Activated CD8-positive, alpha-beta memory T cell treated with anti-CD3 and anti-CD28 coated beads, Interleukin-2, amount 10 ng/mL, durations not matched to agents 7 days and 5 days (primary cell): ENCODE data around the gene VGLL4. TPM values are rescaled to one million over a fixed set of nuclear protein-coding genes. Genes with fewer than 3 reads are reported as not detected.
"Not testable (repeated sequence)": the region's sequence is repeated elsewhere in the genome, so short reads cannot be mapped to it uniquely, and the experiment has no call there.

Source experiments
- ATAC-seq: fragments of 150-1000 bp; cut with Tn5 transposase; one replicate; pipeline ENCODE4 v1.10.0; 2021; ENCODE audit warnings: moderate library complexity
- CTCF ChIA-PET: fragments of 350-600 bp; sonication (Branson Sonifier 250); formaldehyde crosslinking; loops from one replicate; lab custom pipeline; 2021; ENCODE audit warnings: antibody characterized with exemption; lab: Charles Lee
- DNase-seq: peaks from one replicate; pipeline ENCODE4 v3.0.0-alpha.2; 2020
- H3K27ac Mint-ChIP-seq: one replicate; pipeline ENCODE4 v1.8.0; 2021; ENCODE audit warnings: mild to moderate bottlenecking, mixed read lengths
- H3K27me3 Mint-ChIP-seq: one replicate; pipeline ENCODE4 v1.8.0; 2021; ENCODE audit warnings: mixed read lengths
- H3K36me3 Mint-ChIP-seq: one replicate; pipeline ENCODE4 v1.8.0; 2021; ENCODE audit warnings: mild to moderate bottlenecking, mixed read lengths
- H3K4me1 Mint-ChIP-seq: one replicate; pipeline ENCODE4 v1.8.0; 2021; ENCODE audit warnings: mixed read lengths
- H3K4me3 Mint-ChIP-seq: one replicate; pipeline ENCODE4 v1.8.0; 2021; ENCODE audit warnings: mild to moderate bottlenecking, moderate library complexity, mixed read lengths
- H3K9me3 Mint-ChIP-seq: one replicate; pipeline ENCODE4 v1.8.0; 2022; ENCODE audit warnings: low read depth, mixed read lengths
- total RNA-seq, 2 experiments: library from RNA; stranded (reverse); gene quantifications; one replicate each; pipeline ENCODE4 v1.2.3, GENCODE V29; 2021

VGLL4 gene
- 10 to 100 TPM; 45.3 to 53.2 TPM for total RNA-seq

- CTCF ChIA-PET = interaction anchor here (0.7 to 1.8 kb wide), 9 partner anchors 8 to 203 kb away, joined by 3 to 6 read pairs (median 4); partner anchors contain the start of gene TAMM41
- peaks cover 34% of the 10 kb centered on the region for H3K4me1 Mint-ChIP-seq
- ATAC-seq = peak; percentile 68
- no peaks in the 10 kb centered on the region for H3K9me3 Mint-ChIP-seq
- H3K27ac Mint-ChIP-seq = peak within 1 kb of the TSS; percentile 95
- peaks cover 18% of the 10 kb centered on the region for H3K36me3 Mint-ChIP-seq
- peak; percentile 80 for DNase-seq
- H3K4me3 Mint-ChIP-seq = peak within 1 kb of the TSS; percentile 97
- no peaks in the 10 kb centered on the region for H3K27me3 Mint-ChIP-seq
Observed at GRCh38 chr3:11643605-11644087, at the start of gene VGLL4. VGLL4 (minus strand) TSS chr3:11643915; CDS start chr3:11643518, 397 bp downstream.

GRCh38 chr3:11692532-11692813, 48.8 kb upstream of the VGLL4 start:
- no peaks in the 10 kb centered on the region for H3K27me3 Mint-ChIP-seq
- H3K36me3 Mint-ChIP-seq = no peaks in the 10 kb centered on the region
- no peaks in the 10 kb centered on the region for H3K4me1 Mint-ChIP-seq
- H3K27ac Mint-ChIP-seq = no peak overlapping the region
- DNase-seq = no peak
- CTCF ChIA-PET = interaction anchor here (1.0 kb wide), 1 partner anchor 36 kb away, joined by 3 read pairs; no protein-coding TSS in a partner anchor
- H3K9me3 Mint-ChIP-seq = no peaks in the 10 kb centered on the region
- H3K4me3 Mint-ChIP-seq = no peak overlapping the region
- no peak for ATAC-seq

GRCh38 chr3:11691767-11692531, 48.2 kb upstream of the VGLL4 start:
- H3K27ac Mint-ChIP-seq = no peak overlapping the region
- H3K36me3 Mint-ChIP-seq = no peaks in the 10 kb centered on the region
- CTCF ChIA-PET = interaction anchor here (1.0 kb wide), 1 partner anchor 36 kb away, joined by 3 read pairs; no protein-coding TSS in a partner anchor
- no peak overlapping the region for H3K4me3 Mint-ChIP-seq
- no peaks in the 10 kb centered on the region for H3K4me1 Mint-ChIP-seq
- no peak for ATAC-seq
- H3K9me3 Mint-ChIP-seq = no peaks in the 10 kb centered on the region
- no peak for DNase-seq
- no peaks in the 10 kb centered on the region for H3K27me3 Mint-ChIP-seq

DNA sequence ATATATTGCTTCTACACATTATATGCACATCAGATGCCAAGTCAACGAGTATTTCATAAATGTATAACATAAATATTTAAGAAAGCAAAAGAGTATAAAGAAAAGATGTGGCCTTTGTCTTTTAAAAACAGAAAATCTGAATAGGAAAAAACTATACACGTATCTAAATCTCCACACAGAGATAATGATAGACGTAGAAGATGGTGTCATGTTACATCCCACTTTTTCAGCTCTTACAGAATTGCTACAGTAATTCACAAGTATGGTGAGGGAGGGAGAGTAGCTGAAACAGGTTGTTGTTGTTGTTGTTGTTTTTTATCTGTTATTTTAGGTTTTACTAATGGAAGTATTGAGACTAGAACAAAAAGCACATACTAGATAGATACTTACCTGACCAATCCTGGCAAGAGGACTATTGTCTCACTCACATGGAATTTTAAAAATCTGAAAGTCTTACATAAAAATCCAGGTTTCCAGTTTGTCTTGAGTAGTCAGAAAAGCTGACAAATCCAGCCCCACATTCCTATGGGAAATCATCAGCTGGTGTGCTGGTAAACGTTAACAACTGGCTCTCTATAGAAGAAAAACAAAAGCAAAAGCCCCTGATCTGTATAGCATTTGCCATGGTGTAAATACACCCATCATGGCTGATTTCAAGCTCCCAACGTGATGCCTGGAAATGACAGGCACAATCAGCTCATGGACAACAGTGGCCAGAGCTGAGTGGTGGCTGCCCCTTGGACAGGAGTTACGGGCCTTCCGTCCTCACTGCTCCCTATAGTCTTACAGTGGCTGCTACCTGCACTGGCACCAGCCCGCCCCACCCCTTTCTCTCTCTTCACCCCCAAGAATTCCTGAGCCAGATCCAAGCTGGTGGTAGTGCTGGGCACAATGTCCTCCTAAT, 47.4 kb upstream of the VGLL4 start:
- H3K4me1 Mint-ChIP-seq = no peaks in the 10 kb centered on the region
- no peaks in the 10 kb centered on the region for H3K9me3 Mint-ChIP-seq
- no peaks in the 10 kb centered on the region for H3K36me3 Mint-ChIP-seq
- no peak for ATAC-seq
- H3K27ac Mint-ChIP-seq = no peak overlapping the region
- no peak for DNase-seq
- CTCF ChIA-PET = no interaction called here
- H3K27me3 Mint-ChIP-seq = no peaks in the 10 kb centered on the region
- no peak overlapping the region for H3K4me3 Mint-ChIP-seq

- H3K27ac Mint-ChIP-seq = no peak overlapping the region
- ATAC-seq (no peak), DNase-seq (no peak)
- H3K9me3 Mint-ChIP-seq = no peaks in the 10 kb centered on the region
- no peaks in the 10 kb centered on the region for H3K36me3 Mint-ChIP-seq
- CTCF ChIA-PET = no interaction called here
- H3K4me3 Mint-ChIP-seq = no peak overlapping the region
- no peaks in the 10 kb centered on the region for H3K4me1 Mint-ChIP-seq
- no peaks in the 10 kb centered on the region for H3K27me3 Mint-ChIP-seq
Observed at GRCh38 chr3:11689749-11690148, 46.0 kb upstream of the VGLL4 start.

DNA sequence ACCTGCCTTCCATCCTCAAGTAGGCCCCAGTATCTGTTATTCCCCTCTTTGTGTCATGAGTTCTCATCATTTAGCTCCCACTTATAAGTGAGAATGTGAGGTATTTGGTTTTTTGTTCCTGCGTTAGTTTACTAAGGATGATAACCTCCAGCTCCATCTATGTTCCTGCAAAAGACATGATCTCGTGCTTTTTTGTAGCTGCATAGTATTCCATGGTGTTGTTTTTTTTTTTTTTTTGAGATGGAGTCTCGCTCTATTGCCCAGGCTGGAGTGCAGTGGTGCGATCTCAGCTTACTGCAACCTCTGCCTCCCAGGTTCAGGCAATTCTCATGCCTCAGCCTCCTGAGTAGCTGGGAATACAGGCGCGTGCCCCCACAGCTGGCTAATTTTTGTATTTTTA, 41.3 kb upstream of the VGLL4 start:
- not testable (repeated sequence) for H3K27me3 Mint-ChIP-seq, ATAC-seq, H3K36me3 Mint-ChIP-seq, H3K4me3 Mint-ChIP-seq, H3K27ac Mint-ChIP-seq, DNase-seq, H3K9me3 Mint-ChIP-seq, H3K4me1 Mint-ChIP-seq
- CTCF ChIA-PET = interaction anchor here (0.6 to 1.3 kb wide), 2 partner anchors 35 to 296 kb away, joined by 3 read pairs; no protein-coding TSS in a partner anchor

DNA sequence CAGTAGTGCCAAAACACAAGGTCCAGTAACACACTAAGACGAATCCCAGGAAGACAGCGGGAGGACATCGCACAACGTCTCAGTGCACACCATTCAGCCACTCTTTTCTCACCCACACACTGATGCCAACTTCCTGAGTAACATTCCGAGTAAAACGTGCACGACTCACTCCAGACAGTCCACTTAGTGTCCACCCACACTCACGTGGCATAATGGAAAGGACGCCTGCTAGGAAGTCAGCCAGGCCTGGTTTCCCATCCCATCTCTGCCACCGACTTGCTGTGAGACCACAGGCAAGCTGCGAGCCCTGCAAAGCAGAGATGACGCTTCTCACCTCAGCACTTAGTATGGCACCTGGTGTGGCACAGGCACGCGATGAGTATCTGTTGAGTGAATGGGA, 36.8 kb upstream of the VGLL4 start:
- CTCF ChIA-PET = no interaction called here
- H3K27ac Mint-ChIP-seq = no peak overlapping the region
- H3K36me3 Mint-ChIP-seq = peaks cover 7% of the 10 kb centered on the region
- no peaks in the 10 kb centered on the region for H3K9me3 Mint-ChIP-seq
- ATAC-seq (no peak), DNase-seq (no peak)
- no peaks in the 10 kb centered on the region for H3K27me3 Mint-ChIP-seq
- no peaks in the 10 kb centered on the region for H3K4me1 Mint-ChIP-seq
- no peak overlapping the region for H3K4me3 Mint-ChIP-seq

- no peak for ATAC-seq
- peaks cover 7% of the 10 kb centered on the region for H3K36me3 Mint-ChIP-seq
Observed at GRCh38 chr3:11679964-11680363, 36.2 kb upstream of the VGLL4 start.

GRCh38 chr3:11672363-11672762, 28.6 kb upstream of the VGLL4 start:
- Mint-ChIP-seq H3K4me3 (no peak overlapping the region), H3K4me1 (no peaks in the 10 kb centered on the region), H3K27me3 (no peaks in the 10 kb centered on the region), H3K9me3 (no peaks in the 10 kb centered on the region), H3K36me3 (no peaks in the 10 kb centered on the region), H3K27ac (no peak overlapping the region)
- no peak for DNase-seq
- ATAC-seq = no peak
- CTCF ChIA-PET = interaction anchor here (1.0 kb wide), 1 partner anchor 292 kb away, joined by 3 read pairs; no protein-coding TSS in a partner anchor

More at GRCh38 chr3:11679964-11680363, 36.2 kb upstream of the VGLL4 start:
- H3K4me1 Mint-ChIP-seq = no peaks in the 10 kb centered on the region
- H3K4me3 Mint-ChIP-seq = no peak overlapping the region
- no peaks in the 10 kb centered on the region for H3K27me3 Mint-ChIP-seq
- H3K27ac Mint-ChIP-seq = no peak overlapping the region
- CTCF ChIA-PET = no interaction called here
- DNase-seq = no peak
- no peaks in the 10 kb centered on the region for H3K9me3 Mint-ChIP-seq

GRCh38 chr3:11671648-11672100, 28.0 kb upstream of the VGLL4 start:
- H3K9me3 Mint-ChIP-seq = no peaks in the 10 kb centered on the region
- H3K27ac Mint-ChIP-seq = no peak overlapping the region
- H3K36me3 Mint-ChIP-seq = no peaks in the 10 kb centered on the region
- no peak for ATAC-seq
- H3K27me3 Mint-ChIP-seq = no peaks in the 10 kb centered on the region
- no peak overlapping the region for H3K4me3 Mint-ChIP-seq
- no peaks in the 10 kb centered on the region for H3K4me1 Mint-ChIP-seq
- DNase-seq = no peak
- CTCF ChIA-PET = no interaction called here

GRCh38 chr3:11668243-11669235, 24.8 kb upstream of the VGLL4 start:
- no peaks in the 10 kb centered on the region for H3K27me3 Mint-ChIP-seq
- H3K36me3 Mint-ChIP-seq = no peaks in the 10 kb centered on the region
- H3K27ac Mint-ChIP-seq = no peak overlapping the region
- no peaks in the 10 kb centered on the region for H3K9me3 Mint-ChIP-seq
- no peak for DNase-seq
- H3K4me1 Mint-ChIP-seq = no peaks in the 10 kb centered on the region
- CTCF ChIA-PET = no interaction called here
- H3K4me3 Mint-ChIP-seq = no peak overlapping the region
- ATAC-seq = no peak

DNA sequence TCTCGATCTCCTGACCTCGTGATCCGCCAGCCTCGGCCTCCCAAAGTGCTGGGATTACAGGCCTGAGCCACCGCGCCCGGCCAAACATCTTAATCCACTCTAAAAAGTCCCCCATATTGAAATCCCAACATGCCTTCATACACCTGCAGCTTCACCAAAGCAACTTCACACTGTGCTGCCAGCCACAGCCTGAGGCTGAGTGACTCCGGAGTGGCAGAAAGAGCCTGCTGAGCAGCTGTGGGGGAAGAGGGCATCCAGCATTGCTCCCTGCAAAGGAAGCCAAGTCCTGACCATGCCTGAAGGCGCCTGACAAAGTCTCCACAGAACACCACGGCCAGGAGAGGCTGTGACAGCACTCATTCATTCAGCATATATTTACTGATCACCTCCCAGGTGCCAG, 21.6 kb upstream of the VGLL4 start:
- Mint-ChIP-seq H3K4me1 (peaks cover 4% of the 10 kb centered on the region), H3K9me3 (no peaks in the 10 kb centered on the region), H3K4me3 (no peak overlapping the region), H3K27me3 (no peaks in the 10 kb centered on the region), H3K36me3 (peaks cover 2% of the 10 kb centered on the region), H3K27ac (no peak overlapping the region)
- no peak for ATAC-seq
- no peak for DNase-seq
- CTCF ChIA-PET = no interaction called here
